SK-N-SH treated with all-trans-retinoic acid at 6 μM for 48 hours (cell line): Measurements from ENCODE around the gene RERE.

Experiments
- ATAC-seq: fragments of 200-7000 bp; cut with Tn5 transposase; 3 replicates; pipeline ENCODE4 v1.9.1; 2020; ENCODE audit warnings: mild to moderate bottlenecking, moderate library complexity
- ARNTL ChIP-seq: fragments of 450-650 bp; formaldehyde crosslinking; IDR thresholded peaks from 2 replicates; pipeline ENCODE4 v1.5.0; 2020; ENCODE audit warnings: low read depth, mild to moderate bottlenecking, moderate library complexity, borderline replicate concordance
- BACH2 ChIP-seq: fragments of 250-450 bp; sonication (Bioruptor Pico); IDR thresholded peaks from 2 replicates; pipeline ENCODE4 v1.9.0; 2021; ENCODE audit warnings: mild to moderate bottlenecking, borderline replicate concordance
- CSDC2 ChIP-seq: fragments of 250-450 bp; sonication (Bioruptor Pico); IDR thresholded peaks from 2 replicates; pipeline ENCODE4 v1.5.0; 2020; ENCODE audit warnings: mild to moderate bottlenecking, moderate library complexity
- ESRRG ChIP-seq: fragments of 250-450 bp; sonication (Bioruptor Pico); IDR thresholded peaks from 2 replicates; pipeline ENCODE4 v1.6.1; 2021; ENCODE audit warnings: mild to moderate bottlenecking
- GLIS3 ChIP-seq: fragments of 250-450 bp; sonication (Bioruptor Pico); IDR thresholded peaks from 2 replicates; pipeline ENCODE4 v1.5.0; 2020; ENCODE audit warnings: mild to moderate bottlenecking, moderate library complexity
- ISL1 ChIP-seq: fragments of 250-450 bp; sonication (Bioruptor Pico); IDR thresholded peaks from 2 replicates; pipeline ENCODE4 v2.1.2; 2022; ENCODE audit warnings: mild to moderate bottlenecking, moderate library complexity
- OSR1 ChIP-seq: fragments of 250-450 bp; sonication (Bioruptor Pico); IDR thresholded peaks from 2 replicates; pipeline ENCODE4 v1.8.0; 2022; ENCODE audit warnings: moderate library complexity, mild to moderate bottlenecking, inconsistent platforms
- PATZ1 ChIP-seq: fragments of 250-450 bp; sonication (Bioruptor Pico); IDR thresholded peaks from 2 replicates; pipeline ENCODE4 v1.8.0; 2020; ENCODE audit warnings: mild to moderate bottlenecking, moderate library complexity, borderline replicate concordance
- POU6F1 ChIP-seq: fragments of 250-450 bp; sonication (Bioruptor Pico); IDR thresholded peaks from 2 replicates; pipeline ENCODE4 v1.8.0; 2021; ENCODE audit warnings: low read depth, mild to moderate bottlenecking, moderate library complexity, borderline replicate concordance
- PPARA ChIP-seq: fragments of 250-450 bp; sonication (Bioruptor Pico); IDR thresholded peaks from 2 replicates; pipeline ENCODE4 v1.5.0; 2020; ENCODE audit warnings: mild to moderate bottlenecking, borderline replicate concordance
- RARB ChIP-seq: fragments of 250-450 bp; sonication (Bioruptor Pico); IDR thresholded peaks from 2 replicates; pipeline ENCODE4 v1.8.0; 2021; ENCODE audit warnings: mild to moderate bottlenecking, moderate library complexity
- SNAI2 ChIP-seq: fragments of 250-450 bp; sonication (Bioruptor Pico); IDR thresholded peaks from 2 replicates; pipeline ENCODE4 v1.5.0; 2020; ENCODE audit warnings: mild to moderate bottlenecking, moderate library complexity
- TCF4 ChIP-seq: fragments of 250-450 bp; sonication (Bioruptor Pico); IDR thresholded peaks from 2 replicates; pipeline ENCODE4 v1.8.0; 2021; ENCODE audit warnings: mild to moderate bottlenecking, moderate library complexity, borderline replicate concordance
- TOX ChIP-seq: fragments of 250-450 bp; sonication (Bioruptor Pico); IDR thresholded peaks from 2 replicates; pipeline ENCODE4 v1.8.0; 2021; ENCODE audit warnings: mild to moderate bottlenecking, moderate library complexity, borderline replicate concordance
- TSHZ2 ChIP-seq: fragments of 250-450 bp; sonication (Bioruptor Pico); IDR thresholded peaks from 2 replicates; pipeline ENCODE4 v1.5.0; 2020; ENCODE audit warnings: mild to moderate bottlenecking, moderate library complexity
- ZC3H10 ChIP-seq: fragments of 250-450 bp; sonication (Bioruptor Pico); IDR thresholded peaks from 2 replicates; pipeline ENCODE4 v1.5.1; 2021; ENCODE audit warnings: mild to moderate bottlenecking, moderate library complexity
- ZFP3 ChIP-seq: fragments of 250-450 bp; sonication (Bioruptor Pico); IDR thresholded peaks from 2 replicates; pipeline ENCODE4 v1.5.0; 2020; ENCODE audit warnings: mild to moderate bottlenecking, moderate library complexity
- ZFP30 ChIP-seq: fragments of 450-650 bp; formaldehyde crosslinking; IDR thresholded peaks from 2 replicates; pipeline ENCODE4 v1.5.0; 2022; ENCODE audit warnings: mild to moderate bottlenecking, moderate library complexity
- ZNF565 ChIP-seq: fragments of 450-650 bp; formaldehyde crosslinking; conservative IDR thresholded peaks from 2 replicates; pipeline ENCODE4 v1.5.0; 2020; ENCODE audit warnings: low read depth, mild to moderate bottlenecking, moderate library complexity
- ZNF8 ChIP-seq: fragments of 450-650 bp; formaldehyde crosslinking; IDR thresholded peaks from 2 replicates; pipeline ENCODE4 v1.5.0; 2020; ENCODE audit warnings: mild to moderate bottlenecking, moderate library complexity

Gene RERE

GRCh38 chr1:8663915-8664329 is 153.5 kb downstream of the RERE start:
- ATAC-seq: no peak
- no peak for TF ChIP-seq GLIS3 (CRISPR knock-in tag)
- no peak for TF ChIP-seq ARNTL (CRISPR knock-in tag)
- TF ChIP-seq PPARA (CRISPR knock-in tag): no peak
- no peak for TF ChIP-seq ZNF8 (CRISPR knock-in tag)
- TF ChIP-seq TOX: no peak
- no peak for TF ChIP-seq ESRRG (CRISPR knock-in tag)
- no peak for TF ChIP-seq ZC3H10 (CRISPR knock-in tag)
- no peak for TF ChIP-seq RARB (CRISPR knock-in tag)
- TF ChIP-seq CSDC2: no peak
- TF ChIP-seq SNAI2 (CRISPR knock-in tag): no peak
- no peak for TF ChIP-seq TCF4 (CRISPR knock-in tag)
- TF ChIP-seq POU6F1 (CRISPR knock-in tag): no peak
- no peak for TF ChIP-seq BACH2 (CRISPR knock-in tag)
- no peak for TF ChIP-seq OSR1 (CRISPR knock-in tag)
- no peak for TF ChIP-seq ISL1 (CRISPR knock-in tag)
- TF ChIP-seq ZFP30 (CRISPR knock-in tag): no peak
- TF ChIP-seq ZNF565 (CRISPR knock-in tag): no peak
- no peak for TF ChIP-seq PATZ1 (CRISPR knock-in tag)
- TF ChIP-seq ZFP3 (CRISPR knock-in tag): no peak

GRCh38 chr1:8663090-8663802 is 154.2 kb downstream of the RERE start:
- TF ChIP-seq TOX (no peak), POU6F1 (CRISPR knock-in tag) (no peak), TSHZ2 (CRISPR knock-in tag) (no peak), ZNF8 (CRISPR knock-in tag) (no peak), ZFP3 (CRISPR knock-in tag) (no peak), ISL1 (CRISPR knock-in tag) (no peak), CSDC2 (no peak), ESRRG (CRISPR knock-in tag) (no peak), ZFP30 (CRISPR knock-in tag) (no peak), GLIS3 (CRISPR knock-in tag) (no peak), ZNF565 (CRISPR knock-in tag) (no peak)
- no peak for ATAC-seq

GRCh38 chr1:8662380-8663072 is 154.9 kb downstream of the RERE start:
- ATAC-seq: no peak
- TF ChIP-seq PPARA (CRISPR knock-in tag): no peak
- no peak for TF ChIP-seq PATZ1 (CRISPR knock-in tag)
- no peak for TF ChIP-seq TOX
- TF ChIP-seq ESRRG (CRISPR knock-in tag): no peak
- TF ChIP-seq GLIS3 (CRISPR knock-in tag): no peak
- no peak for TF ChIP-seq ARNTL (CRISPR knock-in tag)
